ENCODE data around the gene IGLL5. TPM values are rescaled to one million over a fixed set of nuclear protein-coding genes. Genes with fewer than 3 reads are reported as not detected.

Gene IGLL5
- total and polyA plus RNA-seq, 2 experiments from 2014 or later, result not detected

DNA sequence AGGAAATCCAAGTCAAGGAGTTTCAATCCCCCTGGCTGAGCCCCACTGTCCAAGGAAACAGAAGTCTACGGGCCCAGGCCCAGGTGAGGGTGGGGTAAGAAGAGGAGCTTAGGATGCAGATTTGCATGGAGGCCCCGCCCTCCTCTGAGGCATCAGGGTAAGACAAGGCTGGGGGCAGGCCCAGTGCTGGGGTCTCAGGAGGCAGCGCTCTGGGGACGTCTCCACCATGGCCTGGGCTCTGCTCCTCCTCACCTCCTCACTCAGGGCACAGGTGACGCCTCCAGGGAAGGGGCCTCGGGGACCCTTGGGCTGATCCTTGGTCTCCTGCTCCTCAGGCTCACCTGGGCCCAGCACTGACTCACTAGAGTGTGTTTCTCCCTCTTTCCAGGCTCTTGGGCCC lies 31.3 kb upstream of the IGLL5 start:
- no peaks in the 10 kb centered on the region for H3K4me1 ChIP-seq (ENCODE audit: low read depth)
- H3K36me3 ChIP-seq, result no peaks in the 10 kb centered on the region
- H3K27ac ChIP-seq, result no peak overlapping the region
- no peaks in the 10 kb centered on the region for H3K9me3 ChIP-seq (ENCODE audit: low read depth)
- H3K27me3 ChIP-seq, result no peaks in the 10 kb centered on the region
- no peak for DNase-seq (ENCODE audit: low read depth in 1 of 2, low spot score in 1 of 2)
- TF ChIP-seq, protein P1, sequence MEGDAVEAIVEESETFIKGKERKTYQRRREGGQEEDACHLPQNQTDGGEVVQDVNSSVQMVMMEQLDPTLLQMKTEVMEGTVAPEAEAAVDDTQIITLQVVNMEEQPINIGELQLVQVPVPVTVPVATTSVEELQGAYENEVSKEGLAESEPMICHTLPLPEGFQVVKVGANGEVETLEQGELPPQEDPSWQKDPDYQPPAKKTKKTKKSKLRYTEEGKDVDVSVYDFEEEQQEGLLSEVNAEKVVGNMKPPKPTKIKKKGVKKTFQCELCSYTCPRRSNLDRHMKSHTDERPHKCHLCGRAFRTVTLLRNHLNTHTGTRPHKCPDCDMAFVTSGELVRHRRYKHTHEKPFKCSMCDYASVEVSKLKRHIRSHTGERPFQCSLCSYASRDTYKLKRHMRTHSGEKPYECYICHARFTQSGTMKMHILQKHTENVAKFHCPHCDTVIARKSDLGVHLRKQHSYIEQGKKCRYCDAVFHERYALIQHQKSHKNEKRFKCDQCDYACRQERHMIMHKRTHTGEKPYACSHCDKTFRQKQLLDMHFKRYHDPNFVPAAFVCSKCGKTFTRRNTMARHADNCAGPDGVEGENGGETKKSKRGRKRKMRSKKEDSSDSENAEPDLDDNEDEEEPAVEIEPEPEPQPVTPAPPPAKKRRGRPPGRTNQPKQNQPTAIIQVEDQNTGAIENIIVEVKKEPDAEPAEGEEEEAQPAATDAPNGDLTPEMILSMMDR (IDR thresholded peaks at IDR 0.05; ENCODE audit: low read depth, low read length), result no peak
- no peak overlapping the region for H3K4me3 ChIP-seq

DNA sequence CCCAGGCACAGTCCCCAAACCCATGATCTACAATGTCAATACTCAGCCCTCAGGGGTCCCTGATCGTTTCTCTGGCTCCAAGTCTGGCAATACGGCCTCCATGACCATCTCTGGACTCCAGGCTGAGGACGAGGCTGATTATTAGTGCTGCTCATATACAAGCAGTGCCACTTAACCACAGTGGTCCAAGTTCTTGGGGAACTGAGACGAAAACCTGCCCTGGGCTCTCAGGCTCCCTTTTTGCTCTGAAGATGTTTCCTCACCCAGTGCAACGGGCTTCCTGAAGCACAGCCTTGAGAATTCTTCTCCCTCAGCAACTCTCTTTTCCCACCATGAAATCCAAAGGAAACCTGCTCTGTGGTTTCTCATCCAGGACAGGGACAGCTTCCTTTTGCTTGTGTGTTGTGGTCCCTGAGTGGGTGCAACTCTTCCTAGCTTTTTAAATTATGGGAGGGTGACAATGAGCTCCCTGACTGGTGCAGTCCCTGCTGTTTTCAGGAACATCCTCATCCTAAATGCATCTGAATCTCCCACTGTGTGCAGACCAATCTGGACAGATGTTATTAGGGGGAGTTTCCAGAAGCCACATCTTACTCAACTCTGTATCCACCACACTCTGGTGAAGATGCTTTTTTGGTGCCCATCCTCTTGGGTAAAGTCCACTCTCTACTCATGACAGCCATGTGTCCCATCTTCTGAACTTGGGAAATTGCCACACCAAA lies 30.6 kb upstream of the IGLL5 start:
- H3K4me1 ChIP-seq (ENCODE audit: low read depth), result no peaks in the 10 kb centered on the region
- H3K27me3 ChIP-seq, result no peaks in the 10 kb centered on the region
- H3K27ac ChIP-seq, result no peak overlapping the region
- H3K4me3 ChIP-seq, result no peak overlapping the region
- no peaks in the 10 kb centered on the region for H3K36me3 ChIP-seq
- no peaks in the 10 kb centered on the region for H3K9me3 ChIP-seq (ENCODE audit: low read depth)
- TF ChIP-seq, protein P1 (IDR thresholded peaks at IDR 0.05; ENCODE audit: low read depth, low read length), result no peak
- no peak for DNase-seq (ENCODE audit: low read depth in 1 of 2, low spot score in 1 of 2)

GRCh38 chr22:22857607-22858558 lies 29.7 kb upstream of the IGLL5 start:
- Histone ChIP-seq H3K36me3 (no peaks in the 10 kb centered on the region), H3K27ac (no peak overlapping the region), H3K9me3 (ENCODE audit: low read depth) (no peaks in the 10 kb centered on the region), H3K4me1 (ENCODE audit: low read depth) (no peaks in the 10 kb centered on the region), H3K27me3 (no peaks in the 10 kb centered on the region), H3K4me3 (no peak overlapping the region)
- no peak for DNase-seq (ENCODE audit: low read depth in 1 of 2, low spot score in 1 of 2)
- TF ChIP-seq, protein P1 (IDR thresholded peaks at IDR 0.05; ENCODE audit: low read depth, low read length), result no peak

DNA sequence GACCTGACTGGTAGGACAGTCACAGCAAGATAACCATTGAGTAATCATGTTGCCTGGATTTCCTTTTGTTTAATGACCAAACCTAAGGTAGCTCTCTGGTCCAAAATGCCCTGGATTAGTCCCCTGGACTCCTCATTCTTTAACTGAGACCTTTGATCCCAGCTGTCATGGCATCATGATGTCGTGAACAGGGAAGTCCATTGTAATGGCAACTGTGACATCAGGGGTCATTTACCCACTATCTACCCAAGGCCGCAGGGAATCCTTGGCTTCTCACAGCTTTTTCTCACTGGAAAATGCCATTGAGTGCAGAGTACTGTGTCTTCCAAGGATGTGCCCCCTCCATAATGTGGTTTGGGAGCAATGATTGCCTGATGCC lies 29.1 kb upstream of the IGLL5 start:
- no peak overlapping the region for H3K27ac ChIP-seq
- no peaks in the 10 kb centered on the region for H3K9me3 ChIP-seq (ENCODE audit: low read depth)
- TF ChIP-seq, protein P1 (IDR thresholded peaks at IDR 0.05; ENCODE audit: low read depth, low read length), result no peak
- H3K4me1 ChIP-seq (ENCODE audit: low read depth), result no peaks in the 10 kb centered on the region
- H3K27me3 ChIP-seq, result no peaks in the 10 kb centered on the region
- DNase-seq (ENCODE audit: low read depth in 1 of 2, low spot score in 1 of 2), result no peak
- no peak overlapping the region for H3K4me3 ChIP-seq
- H3K36me3 ChIP-seq, result no peaks in the 10 kb centered on the region

DNA sequence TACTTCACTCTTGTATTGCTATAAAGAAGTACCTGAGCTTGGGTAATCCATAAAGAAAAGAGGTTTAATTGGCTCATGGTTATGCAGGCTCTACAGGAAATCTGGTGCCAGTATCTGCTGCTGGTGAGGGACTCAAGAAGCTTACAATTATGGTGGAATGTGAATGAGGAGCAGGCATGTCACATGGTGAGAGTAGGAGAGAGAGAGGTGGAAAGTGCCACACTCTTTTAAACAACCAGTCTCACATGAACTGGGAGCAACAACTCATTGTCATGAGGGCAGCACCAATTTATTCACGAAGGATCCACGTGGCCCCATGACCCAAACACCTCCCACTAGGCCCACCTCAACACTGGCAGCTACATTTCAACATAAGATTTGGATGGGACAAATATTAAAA lies 24.6 kb upstream of the IGLL5 start:
- H3K27ac ChIP-seq, result no peak overlapping the region
- TF ChIP-seq, protein P1 (IDR thresholded peaks at IDR 0.05; ENCODE audit: low read depth, low read length), result no peak
- no peak for DNase-seq (ENCODE audit: low read depth in 1 of 2, low spot score in 1 of 2)
- H3K36me3 ChIP-seq, result no peaks in the 10 kb centered on the region
- no peak overlapping the region for H3K4me3 ChIP-seq
- H3K4me1 ChIP-seq (ENCODE audit: low read depth), result no peaks in the 10 kb centered on the region
- H3K9me3 ChIP-seq (ENCODE audit: low read depth), result no peaks in the 10 kb centered on the region
- no peaks in the 10 kb centered on the region for H3K27me3 ChIP-seq
